Transverse colon (tissue), 4 donors: Measurements from ENCODE around the gene RBM47. TPM values are rescaled to one million over a fixed set of nuclear protein-coding genes. Genes with fewer than 3 reads are reported as not detected.
"Not testable (repeated sequence)": the region's sequence is repeated elsewhere in the genome, so short reads cannot be mapped to it uniquely, and the experiment has no call there.

ENCODE experiments used
- DNase-seq: peaks from one replicate; pipeline ENCODE4 v3.0.0-alpha.2; 2019
- H3K27ac ChIP-seq, 4 donors: fragments of 200-600 bp; sonication (generic); 2 replicates each; pipeline ENCODE4 v1.5.1; 2016 to 2018; ENCODE audit warnings: inconsistent platforms in 4 of 4
- H3K27me3 ChIP-seq: fragments of 200-600 bp; sonication (generic); 2 replicates; pipeline ENCODE4 v1.5.1; 2017; ENCODE audit warnings: inconsistent platforms
- H3K36me3 ChIP-seq, 4 donors: fragments of 200-600 bp; sonication (generic); 2 replicates each; pipeline ENCODE4 v1.5.1; 2017 to 2019; ENCODE audit warnings: inconsistent platforms in 4 of 4
- H3K4me1 ChIP-seq, 4 donors: fragments of 200-600 bp; sonication (generic); 2 replicates each; pipeline ENCODE4 v1.5.1; 2017 to 2020; ENCODE audit warnings: inconsistent platforms in 4 of 4
- H3K4me3 ChIP-seq, 4 donors: fragments of 200-600 bp; sonication (generic); 1 replicate in 1 of 4; 2 replicates in 3 of 4; pipeline versions ENCODE4 v1.5.1 to v1.6.1; 2017 to 2019; ENCODE audit warnings: inconsistent platforms in 4 of 4
- H3K9me3 ChIP-seq, 2 donors: fragments of 200-600 bp; sonication (generic); 2 replicates each; pipeline ENCODE4 v1.5.1; 2017 to 2019; ENCODE audit warnings: inconsistent platforms in 2 of 2
- EP300 ChIP-seq: sonication (generic); formaldehyde crosslinking; IDR thresholded peaks from one replicate; pipeline ENCODE4 v1.6.1; 2017; ENCODE audit warnings: antibody characterized with exemption, low read depth
- POLR2A ChIP-seq: fragments of 450-650 bp; IDR thresholded peaks from one replicate; pipeline ENCODE4 v1.6.1; 2016; ENCODE audit warnings: antibody characterized with exemption, mild to moderate bottlenecking, moderate library complexity
- POLR2AphosphoS5 ChIP-seq, 3 donors: sonication (generic); formaldehyde crosslinking; IDR thresholded peaks; one replicate each; pipeline ENCODE4 v1.6.1; 2016; ENCODE audit warnings: antibody characterized with exemption in 3 of 3
- WGBS, 2 donors: methylation state at CpG; one replicate each; pipeline ENCODE4 v1.1.5; 2018; ENCODE audit warnings: low coverage in 1 of 2; 5-methylcytosine and 5-hydroxymethylcytosine counted together
- in situ Hi-C, 4 donors: fragments of 200-750 bp; cut with MboI; loops; one replicate each; pipeline versions ENCODE4 v1.15.0 to v1.15.1; 2017; ENCODE audit warnings: low sequenced_read_pairs in 3 of 4, low pct_ligation_motif_present in 1 of 4, low pct_unique_long_range_greater_than_20kb in 1 of 4
- intact Hi-C: fragments of 100-400 bp; cut with DNase I; formaldehyde crosslinking; loops from one replicate; pipeline ENCODE4 v1.15.1; 2023; ENCODE audit warnings: low total_unique reads
- total RNA-seq, 4 donors: library from RNA; depleted of rRNA; stranded (reverse); fragments of >200 nt; gene quantifications; one replicate each; pipeline ENCODE4 v1.1.0, GENCODE V29; 2016
- TF ChIP-seq, protein P1 (sequence below), 5 experiments: fragments of 200-600 bp in 3 of 5; fragments of 450-650 bp in 2 of 5; sonication (generic) in 3 of 5; IDR thresholded peaks; 1 replicate in 2 of 5; 2 replicates in 3 of 5; pipeline ENCODE4 v1.5.1; 2016 to 2017; ENCODE audit warnings: antibody characterized with exemption in 5 of 5, inconsistent platforms in 3 of 5, mild to moderate bottlenecking in 2 of 5, moderate library complexity in 1 of 5

Gene RBM47
- total RNA-seq, 4 donors from 2014 or later: 273 to 667 (median 572) TPM

DNA sequence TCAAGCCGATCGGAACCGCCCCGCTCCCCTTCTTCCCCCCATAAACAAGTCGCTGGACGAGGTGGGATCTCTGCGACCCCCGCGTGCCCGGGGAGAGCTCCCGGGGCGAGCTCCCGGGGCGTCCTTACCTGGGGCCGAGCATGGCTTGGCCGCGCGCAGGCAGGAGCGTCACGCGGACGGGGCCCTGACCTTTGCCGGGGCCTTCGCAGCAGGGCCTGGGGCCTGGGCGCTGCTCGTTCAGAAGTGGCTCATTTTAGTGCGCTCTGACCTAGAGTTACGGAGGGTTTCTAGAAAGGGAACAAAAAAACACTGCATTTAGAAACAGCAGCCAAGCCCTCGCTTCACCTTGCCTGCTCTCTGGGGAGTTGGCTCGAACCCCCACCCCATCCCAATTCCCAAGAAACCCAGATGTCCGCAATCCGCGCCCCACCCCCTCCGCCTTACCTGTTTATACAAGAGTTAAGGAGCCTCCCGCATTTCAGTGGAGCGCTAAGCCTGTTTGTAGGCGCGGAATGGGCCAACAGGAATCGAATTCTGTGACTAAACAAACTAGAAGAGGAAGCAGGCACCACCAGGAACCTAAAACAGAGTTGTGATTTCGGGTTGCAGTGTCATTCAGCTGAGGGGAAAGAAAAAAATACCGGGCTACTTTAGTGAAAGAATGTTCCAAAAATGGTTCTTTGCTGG is 814 bp upstream of the RBM47 start:
- DNase-seq: peak; percentile 80
- H3K4me1 ChIP-seq: peaks cover 0 to 42% (median 14%) of the 10 kb centered on the region in 4 donors
- H3K9me3 ChIP-seq: no peaks in the 10 kb centered on the region
- 23 to 36% methylated on average over 6 to 41 of the region's 41 CpGs for WGBS, 2 donors
- TF ChIP-seq EP300 (no peak), POLR2A (no peak), POLR2AphosphoS5 (IDR thresholded peaks at IDR 0.05) (no peak)
- TF ChIP-seq, protein P1, sequence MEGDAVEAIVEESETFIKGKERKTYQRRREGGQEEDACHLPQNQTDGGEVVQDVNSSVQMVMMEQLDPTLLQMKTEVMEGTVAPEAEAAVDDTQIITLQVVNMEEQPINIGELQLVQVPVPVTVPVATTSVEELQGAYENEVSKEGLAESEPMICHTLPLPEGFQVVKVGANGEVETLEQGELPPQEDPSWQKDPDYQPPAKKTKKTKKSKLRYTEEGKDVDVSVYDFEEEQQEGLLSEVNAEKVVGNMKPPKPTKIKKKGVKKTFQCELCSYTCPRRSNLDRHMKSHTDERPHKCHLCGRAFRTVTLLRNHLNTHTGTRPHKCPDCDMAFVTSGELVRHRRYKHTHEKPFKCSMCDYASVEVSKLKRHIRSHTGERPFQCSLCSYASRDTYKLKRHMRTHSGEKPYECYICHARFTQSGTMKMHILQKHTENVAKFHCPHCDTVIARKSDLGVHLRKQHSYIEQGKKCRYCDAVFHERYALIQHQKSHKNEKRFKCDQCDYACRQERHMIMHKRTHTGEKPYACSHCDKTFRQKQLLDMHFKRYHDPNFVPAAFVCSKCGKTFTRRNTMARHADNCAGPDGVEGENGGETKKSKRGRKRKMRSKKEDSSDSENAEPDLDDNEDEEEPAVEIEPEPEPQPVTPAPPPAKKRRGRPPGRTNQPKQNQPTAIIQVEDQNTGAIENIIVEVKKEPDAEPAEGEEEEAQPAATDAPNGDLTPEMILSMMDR (IDR thresholded peaks at IDR 0.05): no peak
- H3K36me3 ChIP-seq: no peaks in the 10 kb centered on the region
- H3K4me3 ChIP-seq: peak overlapping the region in 3 of 4 donors; percentile 41 to 66 (median 55)
- intact Hi-C loops (no loop called here), in situ Hi-C loops (loop anchor here in 1 of 4 donors (10.0 kb wide), 1 partner anchor 84 kb away; no protein-coding TSS in a partner anchor)
- H3K27me3 ChIP-seq: peaks cover 6% of the 10 kb centered on the region
- peak overlapping the region; percentile 89 to 93 (median 92) for H3K27ac ChIP-seq

DNA sequence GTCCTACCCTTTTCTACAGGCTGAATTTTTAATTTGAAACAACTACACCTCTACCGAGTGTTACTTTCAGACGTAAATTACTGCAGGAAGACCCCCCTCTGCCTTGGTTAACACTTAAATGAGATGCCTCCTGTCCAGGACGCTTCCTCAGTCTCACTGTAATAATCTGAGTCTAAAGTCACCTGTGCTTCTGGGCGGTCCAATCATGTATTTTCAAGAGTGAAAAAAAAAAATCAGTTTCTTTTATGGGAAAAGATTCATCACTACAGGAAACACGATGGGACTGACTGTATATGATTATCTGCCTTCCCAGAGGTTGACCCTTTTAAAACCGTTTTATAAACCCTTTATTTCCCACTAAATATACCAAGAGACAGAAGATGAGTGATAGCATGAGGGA is 776 bp downstream of the RBM47 start:
- 6 to 29% methylated on average over 2 to 6 of the region's 6 CpGs for WGBS, 2 donors
- peak overlapping the region; percentile 33 to 66 (median 48) for H3K4me3 ChIP-seq
- intact Hi-C loops: no loop called here
- H3K9me3 ChIP-seq: no peaks in the 10 kb centered on the region
- no peaks in the 10 kb centered on the region for H3K36me3 ChIP-seq
- TF ChIP-seq POLR2A (no peak), POLR2AphosphoS5 (IDR thresholded peaks at IDR 0.05) (peak in 2 of 3 donors; percentile 22 to 36)
- TF ChIP-seq, protein P1 (IDR thresholded peaks at IDR 0.05): no peak
- H3K4me1 ChIP-seq: peaks cover 0 to 42% (median 14%) of the 10 kb centered on the region in 4 donors
- in situ Hi-C loops: no loop called here
- peak overlapping the region; percentile 89 to 93 (median 92) for H3K27ac ChIP-seq
- DNase-seq: no peak
- H3K27me3 ChIP-seq: peaks cover 6% of the 10 kb centered on the region

DNA sequence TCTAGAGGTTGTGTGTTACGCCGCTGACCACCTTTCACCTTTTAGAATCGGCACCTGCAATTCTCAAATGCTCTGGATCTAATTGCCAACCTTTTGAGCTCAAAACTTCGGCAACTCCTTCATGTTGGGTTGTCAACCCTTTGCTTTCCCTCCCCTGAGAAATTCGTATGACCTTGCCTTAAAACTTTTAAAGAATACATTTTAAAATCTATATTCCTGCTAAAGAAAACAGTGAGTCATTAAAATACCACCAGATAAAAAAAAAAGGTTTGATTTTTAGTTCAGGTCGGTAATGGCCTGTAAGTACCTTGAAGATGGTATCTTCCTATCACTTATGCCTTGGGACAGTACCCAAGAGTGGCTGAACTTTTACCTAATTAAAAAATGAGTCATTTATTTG is 1.3 kb downstream of the RBM47 start:
- intact Hi-C loops, H3K27me3 ChIP-seq, in situ Hi-C loops, H3K9me3 ChIP-seq, DNase-seq, H3K36me3 ChIP-seq: not testable (repeated sequence)
- peaks cover 0 to 42% (median 14%) of the 10 kb centered on the region in 4 donors for H3K4me1 ChIP-seq
- H3K4me3 ChIP-seq: peak overlapping the region in 3 of 4 donors; percentile 22 to 66 (median 41)
- peak overlapping the region; percentile 39 to 93 (median 77) for H3K27ac ChIP-seq
- WGBS, 2 donors: 29 to 50% methylated on average over 6 of the region's 6 CpGs

DNA sequence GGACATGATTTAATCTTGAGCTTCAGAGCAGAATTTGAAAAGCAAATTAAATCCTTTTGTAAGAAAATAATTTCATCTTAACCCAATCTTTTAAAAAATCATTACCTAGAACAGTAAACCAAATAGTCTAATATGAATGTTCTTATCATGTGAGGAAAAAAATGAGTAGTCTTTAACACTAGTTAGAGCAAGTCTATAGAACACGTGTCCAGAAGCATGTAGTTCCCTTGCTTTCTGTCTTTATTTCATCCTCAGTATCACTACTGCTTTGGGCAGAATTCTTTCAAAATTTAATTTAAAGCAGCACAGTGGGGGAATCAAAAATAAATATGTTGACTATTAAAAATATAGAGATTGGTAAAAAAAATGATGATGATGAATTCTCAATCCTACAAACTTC is 2.1 kb downstream of the RBM47 start:
- WGBS, 2 donors: 49 to 71% methylated on average over 1 of the region's 1 CpG
- Histone ChIP-seq H3K27ac (peak overlapping the region in 2 of 4 donors; percentile 89 to 93), H3K4me3 (peak overlapping the region in 2 of 4 donors; percentile 22 to 66), H3K4me1 (peaks cover 0 to 47% (median 14%) of the 10 kb centered on the region in 4 donors), H3K27me3 (peaks cover 6% of the 10 kb centered on the region), H3K36me3 (no peaks in the 10 kb centered on the region), H3K9me3 (no peaks in the 10 kb centered on the region)
- TF ChIP-seq POLR2A (no peak), EP300 (no peak), POLR2AphosphoS5 (IDR thresholded peaks at IDR 0.05) (no peak)
- TF ChIP-seq, protein P1 (IDR thresholded peaks at IDR 0.05): no peak
- in situ Hi-C loops: no loop called here
- intact Hi-C loops: no loop called here
- DNase-seq: no peak
